GM12875 (cell line): ENCODE results near the gene PODXL2.

Experiments used
- H3K4me3 ChIP-seq: one replicate; pipeline ENCODE4 v1.5.1; 2011; ENCODE audit warnings: low read depth, low read length, control low read depth
- CTCF ChIP-seq: IDR thresholded peaks from 2 replicates; pipeline ENCODE4 v1.5.1; 2011; ENCODE audit warnings: low read depth, mild to moderate bottlenecking, control low read depth, inconsistent platforms, low read length, moderate library complexity, borderline replicate concordance; ENCODE audit not compliant: insufficient read depth

The PODXL2 gene

GRCh38 chr3:127709320-127710060, 80.5 kb downstream of the PODXL2 start:
- no peak for TF ChIP-seq CTCF
- no peak overlapping the region for H3K4me3 ChIP-seq

GRCh38 chr3:127710155-127710941, 81.4 kb downstream of the PODXL2 start:
- no peak overlapping the region for H3K4me3 ChIP-seq
- no peak for TF ChIP-seq CTCF

- H3K4me3 ChIP-seq, result no peak overlapping the region
- no peak for TF ChIP-seq CTCF
Measured at GRCh38 chr3:127711021-127711695, 82.2 kb downstream of the PODXL2 start.

GRCh38 chr3:127711896-127712295, 82.9 kb downstream of the PODXL2 start:
- no peak for TF ChIP-seq CTCF
- H3K4me3 ChIP-seq, result no peak overlapping the region

- TF ChIP-seq CTCF, result no peak
- H3K4me3 ChIP-seq, result no peak overlapping the region
Measured at GRCh38 chr3:127712461-127712860, 83.5 kb downstream of the PODXL2 start.

GRCh38 chr3:127712881-127713771, 84.1 kb downstream of the PODXL2 start:
- no peak for TF ChIP-seq CTCF
- H3K4me3 ChIP-seq, result no peak overlapping the region
